H1 (cell line): Measurements from ENCODE around the gene UGT2B7. TPM values are rescaled to one million over a fixed set of nuclear protein-coding genes. Genes with fewer than 3 reads are reported as not detected.

Experiments
- CTCF ChIA-PET: fragments of 300-600 bp; sonication (Branson Sonifier 250); formaldehyde crosslinking; loops from one replicate; lab custom pipeline; 2021; ENCODE audit not compliant: partially characterized antibody; lab: Charles Lee
- POLR2A ChIA-PET: fragments of 300-600 bp; sonication (Branson Sonifier 250); formaldehyde crosslinking; loops from one replicate; lab custom pipeline; 2021; ENCODE audit warnings: inconsistent platforms; ENCODE audit not compliant: partially characterized antibody; lab: Charles Lee
- DNase-seq, 2 experiments: peaks; one replicate each; pipeline versions ENCODE4 v3.0.0 to v3.0.0-alpha.2; 2010 to 2022; ENCODE audit warnings: low spot score in 2 of 2, low read depth in 1 of 2, mixed read lengths in 1 of 2
- FAIRE-seq: peaks from 2 replicates; lab custom pipeline; 2011; peaks lifted over from hg19 to GRCh38; lab: Jason Lieb, UNC
- H2AFZ ChIP-seq: 2 replicates; pipeline ENCODE4 v1.8.1; 2012; ENCODE audit warnings: low read length, inconsistent platforms
- H2AK5ac ChIP-seq: 2 replicates; pipeline ENCODE4 v1.6.1; 2013; ENCODE audit warnings: low read depth, low read length
- H2BK120ac ChIP-seq: replicated peaks from 2 replicates; pipeline ENCODE3; 2013; ENCODE audit warnings: low read depth, low read length, inconsistent platforms
- H2BK12ac ChIP-seq: 2 replicates; pipeline ENCODE4 v1.6.1; 2013; ENCODE audit warnings: low read depth, low read length
- H2BK15ac ChIP-seq: 2 replicates; pipeline ENCODE4 v1.6.1; 2013; ENCODE audit warnings: low read length
- H2BK20ac ChIP-seq: 2 replicates; pipeline ENCODE4 v1.6.1; 2013; ENCODE audit warnings: low read length
- H2BK5ac ChIP-seq: 2 replicates; pipeline ENCODE4 v1.6.1; 2013; ENCODE audit warnings: low read depth, low read length
- H3K14ac ChIP-seq: 2 replicates; pipeline ENCODE4 v1.6.1; 2013; ENCODE audit warnings: inconsistent platforms; ENCODE audit not compliant: insufficient read length
- H3K18ac ChIP-seq: 2 replicates; pipeline ENCODE4 v1.6.1; 2013; ENCODE audit warnings: low read length; ENCODE audit errors: extremely low read depth
- H3K23ac ChIP-seq: 2 replicates; pipeline ENCODE4 v1.6.1; 2013; ENCODE audit warnings: inconsistent platforms; ENCODE audit not compliant: insufficient read length
- H3K23me2 ChIP-seq: 2 replicates; pipeline ENCODE4 v1.6.1; 2013; ENCODE audit warnings: low read depth, low read length
- H3K27ac ChIP-seq: 2 replicates; pipeline ENCODE4 v1.6.1; 2011; ENCODE audit warnings: low read depth, low read length, inconsistent platforms
- H3K27me3 ChIP-seq, 4 experiments: replicated peaks in 1 of 4; 1 replicate in 1 of 4; 2 replicates in 3 of 4; pipeline versions ENCODE4 v1.6.1 to v1.8.1; 2011 to 2013; ENCODE audit warnings: low read length in 3 of 4, mild to moderate bottlenecking in 3 of 4, inconsistent platforms in 2 of 4, mixed read lengths in 2 of 4, moderate library complexity in 1 of 4; ENCODE audit not compliant: control insufficient read depth in 3 of 4, insufficient read depth in 3 of 4; ENCODE audit errors: extremely low read depth in 1 of 4
- H3K36me3 ChIP-seq, 4 experiments: 2 replicates each; pipeline versions ENCODE4 v1.6.1 to v1.8.1; 2011 to 2013; ENCODE audit warnings: mild to moderate bottlenecking in 4 of 4, low read length in 3 of 4, moderate library complexity in 2 of 4, control low read depth in 1 of 4, inconsistent platforms in 1 of 4; ENCODE audit not compliant: insufficient read depth in 4 of 4, control insufficient read depth in 2 of 4
- H3K4ac ChIP-seq: replicated peaks from 2 replicates; pipeline ENCODE3; 2013; ENCODE audit warnings: low read length, low read depth, mixed read lengths, inconsistent platforms; ENCODE audit not compliant: insufficient read length
- H3K4me1 ChIP-seq, 4 experiments: replicated peaks in 1 of 4; 1 replicate in 1 of 4; 2 replicates in 3 of 4; pipeline versions ENCODE4 v1.6.1 to v1.8.1; 2011 to 2013; ENCODE audit warnings: low read length in 3 of 4, inconsistent platforms in 2 of 4, mixed read lengths in 1 of 4; ENCODE audit not compliant: insufficient read depth in 4 of 4, control insufficient read depth in 3 of 4
- H3K4me2 ChIP-seq, 2 experiments: 2 replicates each; pipeline versions ENCODE4 v1.6.1 to v1.8.1; 2011 to 2013; ENCODE audit warnings: low read depth in 2 of 2, low read length in 2 of 2, control low read depth in 1 of 2, inconsistent platforms in 1 of 2, mild to moderate bottlenecking in 1 of 2; ENCODE audit not compliant: insufficient read depth in 1 of 2
- H3K4me3 ChIP-seq, 4 experiments: fragments of 200-600, 300-600 bp in 1 of 4; sonication (generic), shearing (Covaris generic), sonication (Bioruptor Twin) in 1 of 4; 2 replicates each; pipeline versions ENCODE4 v1.5.1 to v1.8.1; 2011 to 2016; ENCODE audit warnings: low read length in 4 of 4, low read depth in 3 of 4, control low read depth in 2 of 4, inconsistent platforms in 2 of 4, mild to moderate bottlenecking in 2 of 4, mixed read lengths in 1 of 4, moderate library complexity in 1 of 4; ENCODE audit not compliant: insufficient read depth in 2 of 4; ENCODE audit errors: extremely low read depth in 1 of 4
- H3K56ac ChIP-seq: replicated peaks from 2 replicates; pipeline ENCODE3; 2013; ENCODE audit warnings: low read depth, mild to moderate bottlenecking, mixed read lengths, low read length, inconsistent platforms; ENCODE audit not compliant: insufficient read length
- H3K79me1 ChIP-seq: 2 replicates; pipeline ENCODE4 v1.6.1; 2013; ENCODE audit warnings: low read depth, low read length, control low read depth
- H3K79me2 ChIP-seq, 2 experiments: 2 replicates each; pipeline versions ENCODE4 v1.6.1 to v1.8.1; 2012 to 2013; ENCODE audit warnings: low read length in 2 of 2, mild to moderate bottlenecking in 2 of 2, inconsistent platforms in 1 of 2; ENCODE audit not compliant: insufficient read depth in 2 of 2, control insufficient read depth in 1 of 2
- H3K9ac ChIP-seq, 4 experiments: replicated peaks in 1 of 4; 1 replicate in 1 of 4; 2 replicates in 3 of 4; pipeline versions ENCODE4 v1.6.1 to v1.8.1; 2011 to 2013; ENCODE audit warnings: low read depth in 3 of 4, low read length in 3 of 4, control low read depth in 2 of 4, mild to moderate bottlenecking in 2 of 4, moderate library complexity in 2 of 4, inconsistent platforms in 1 of 4; ENCODE audit errors: extremely low read depth in 1 of 4
- H3K9me3 ChIP-seq, 2 experiments: 2 replicates each; pipeline versions ENCODE4 v1.6.1 to v1.8.1; 2012 to 2013; ENCODE audit warnings: mild to moderate bottlenecking in 2 of 2, moderate library complexity in 2 of 2, control low read depth in 1 of 2, inconsistent platforms in 1 of 2, low read depth in 1 of 2, low read length in 1 of 2, mixed read lengths in 1 of 2; ENCODE audit not compliant: insufficient read depth in 2 of 2
- H4K20me1 ChIP-seq, 2 experiments: replicated peaks in 1 of 2; 2 replicates each; pipeline versions ENCODE3 to v1.8.1; 2011 to 2013; ENCODE audit warnings: inconsistent platforms in 2 of 2, low read length in 2 of 2, mild to moderate bottlenecking in 1 of 2; ENCODE audit not compliant: insufficient read depth in 2 of 2, control insufficient read depth in 1 of 2
- H4K5ac ChIP-seq: 2 replicates; pipeline ENCODE4 v1.6.1; 2013; ENCODE audit warnings: low read length, low read depth, mixed read lengths, inconsistent platforms; ENCODE audit not compliant: insufficient read length
- H4K8ac ChIP-seq: 2 replicates; pipeline ENCODE4 v1.8.0; 2013; ENCODE audit warnings: mild to moderate bottlenecking, moderate library complexity, low read length, inconsistent platforms; ENCODE audit not compliant: insufficient read depth; ENCODE audit errors: extremely low read depth
- H4K91ac ChIP-seq: replicated peaks from 2 replicates; pipeline ENCODE3; 2013; ENCODE audit warnings: low read length, mixed read lengths, inconsistent platforms; ENCODE audit not compliant: insufficient read length
- CBX8 ChIP-seq: fragments of 300-800, 300-1000 bp; sonication (generic); IDR thresholded peaks from 2 replicates; pipeline ENCODE4 v1.7.1; 2016; ENCODE audit warnings: low read depth, low read length, borderline replicate concordance
- MAFK ChIP-seq: IDR thresholded peaks from 2 replicates; pipeline ENCODE4 v1.6.1; 2012; ENCODE audit warnings: low read depth, mild to moderate bottlenecking, improper control_type of control experiment, low read length
- WGBS, 2 experiments: shearing (Covaris generic) in 1 of 2; methylation state at CpG; one replicate each; pipeline versions ENCODE4 v1.1.6 to v1.1.7; 2013 to 2015; ENCODE audit warnings: low lambda C conversion rate in 2 of 2, mixed read lengths in 2 of 2, inconsistent platforms in 1 of 2, low coverage in 1 of 2, missing lambda C conversion rate in 1 of 2; ENCODE audit not compliant: insufficient replicate concordance in 2 of 2, insufficient coverage in 1 of 2, insufficient read length in 1 of 2; ENCODE audit errors: extremely low coverage in 1 of 2, missing lambda C conversion rate in 1 of 2; 5-methylcytosine and 5-hydroxymethylcytosine counted together
- polyA plus RNA-seq, 7 experiments: library from polyadenylated mRNA; depleted of rRNA in 3 of 7; stranded (reverse) in 5 of 7; unstranded in 2 of 7; fragments of >200 nt in 5 of 7; fragments of 200-250 nt in 2 of 7; gene quantifications; 1 replicate in 5 of 7; 2 replicates in 1 of 7; 4 replicates in 1 of 7; pipeline versions ENCODE4 v1.2.1 to v1.2.3, GENCODE V29; 2011 to 2013; ENCODE audit warnings: missing spikeins in 2 of 7, mixed read lengths in 2 of 7
- total RNA-seq: library from RNA; stranded (reverse); fragmentation: NEBNext Ultra II Directional; extraction: Animal tissue kit (Norgen Biotek cat#: 25700); gene quantifications from 2 replicates; pipeline ENCODE4 v1.2.1, GENCODE V29; 2021

The UGT2B7 gene
- total and polyA plus RNA-seq, 2 of the 8 experiments (the other 6 are each of a cell fraction or from before 2014, with no cell fraction given), result not detected

GRCh38 chr4:69093681-69094080 lies 2.6 kb upstream of the UGT2B7 start:
- no peak overlapping the region for H3K9ac ChIP-seq
- ChIA-PET CTCF (no interaction called here), POLR2A (no interaction called here)
- WGBS, 2 experiments, result 100% methylated on average over 3 of the region's 3 CpGs; no CpG with 5 or more reads in 1 of the 2 experiments
- TF ChIP-seq CBX8 (no peak), MAFK (no peak)
- H3K4ac ChIP-seq, result no peak overlapping the region
- H2AFZ ChIP-seq, result 0 out of 2 replicates have a peak overlapping the region, but pooled peaks have one; percentile 16
- H3K56ac ChIP-seq, result no peak overlapping the region
- no peak overlapping the region for H4K8ac ChIP-seq
- no peak overlapping the region for H2BK12ac ChIP-seq
- H2BK20ac ChIP-seq, result no peak overlapping the region
- no peak overlapping the region for H3K18ac ChIP-seq
- no peak overlapping the region for H2BK15ac ChIP-seq
- no peak for FAIRE-seq
- H4K91ac ChIP-seq, result no peak overlapping the region
- no peaks in the 10 kb centered on the region for H3K9me3 ChIP-seq
- no peaks in the 10 kb centered on the region for H3K4me1 ChIP-seq
- DNase-seq, result no peak
- H3K79me2 ChIP-seq, result no peaks in the 10 kb centered on the region
- no peak overlapping the region for H3K27ac ChIP-seq
- H3K36me3 ChIP-seq, result no peaks in the 10 kb centered on the region
- no peak overlapping the region for H2BK5ac ChIP-seq
- H4K5ac ChIP-seq, result no peak overlapping the region
- no peak overlapping the region for H3K14ac ChIP-seq
- H2BK120ac ChIP-seq, result no peak overlapping the region
- no peaks in the 10 kb centered on the region for H3K27me3 ChIP-seq
- H3K4me3 ChIP-seq, result no peak overlapping the region
- H3K4me2 ChIP-seq, result no peak overlapping the region
- H2AK5ac ChIP-seq, result no peak overlapping the region
- no peaks in the 10 kb centered on the region for H3K23me2 ChIP-seq
- H3K23ac ChIP-seq, result no peak overlapping the region
- no peaks in the 10 kb centered on the region for H4K20me1 ChIP-seq
- no peaks in the 10 kb centered on the region for H3K79me1 ChIP-seq
